Measurements from ENCODE around the gene SLC52A1.
"Not testable (repeated sequence)": the region's sequence is repeated elsewhere in the genome, so short reads cannot be mapped to it uniquely, and the experiment has no call there.

The SLC52A1 gene

DNA sequence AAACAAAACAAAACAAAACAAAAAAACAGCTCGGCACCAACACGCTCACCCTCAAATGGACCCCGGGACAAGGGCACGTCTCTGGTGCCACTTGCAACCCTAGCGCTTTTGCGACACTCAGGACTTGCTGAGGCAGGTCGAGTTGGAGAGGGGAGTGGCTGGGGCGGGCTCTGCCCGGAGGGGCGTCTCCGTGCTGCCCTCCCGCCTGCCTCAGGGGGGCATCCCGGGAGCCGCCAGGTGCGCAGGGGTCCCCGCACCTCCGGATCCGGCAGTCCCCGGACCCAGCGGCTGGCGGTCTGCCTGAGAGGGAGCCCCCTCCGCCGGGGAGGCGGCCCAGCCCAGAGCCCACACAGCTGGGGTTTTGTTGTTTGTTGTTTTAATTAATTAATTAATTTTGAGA lies at the start of gene SLC52A1:
Gene SLC52A1 (minus strand): TSS at position 112 of the 400 bp plus-strand sequence. CDS start 820 bp downstream, outside the sequence.
- DNase-seq (ENCODE audit: low read depth), result no peak

DNA sequence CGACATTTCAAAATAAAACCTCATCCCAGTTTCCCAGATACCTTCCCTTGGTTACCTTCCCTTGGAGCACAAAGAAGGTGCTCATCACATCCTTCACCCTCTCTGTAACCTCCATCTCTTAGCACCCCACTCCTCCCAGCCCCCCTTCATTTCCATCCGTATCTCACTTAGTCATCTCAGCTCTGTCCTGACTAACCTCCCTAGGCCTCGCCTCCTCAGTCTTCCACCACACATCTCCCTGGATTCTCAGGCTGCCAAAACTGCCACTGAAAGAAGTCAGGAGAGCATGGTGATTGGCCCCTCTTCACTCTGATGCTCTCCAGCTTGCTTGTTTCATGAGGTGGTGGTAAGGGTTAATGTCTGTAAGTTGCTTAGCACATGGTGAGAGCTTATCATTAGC lies 45.4 kb upstream of the SLC52A1 start:
- DNase-seq (ENCODE audit: low read depth), result no peak

DNA sequence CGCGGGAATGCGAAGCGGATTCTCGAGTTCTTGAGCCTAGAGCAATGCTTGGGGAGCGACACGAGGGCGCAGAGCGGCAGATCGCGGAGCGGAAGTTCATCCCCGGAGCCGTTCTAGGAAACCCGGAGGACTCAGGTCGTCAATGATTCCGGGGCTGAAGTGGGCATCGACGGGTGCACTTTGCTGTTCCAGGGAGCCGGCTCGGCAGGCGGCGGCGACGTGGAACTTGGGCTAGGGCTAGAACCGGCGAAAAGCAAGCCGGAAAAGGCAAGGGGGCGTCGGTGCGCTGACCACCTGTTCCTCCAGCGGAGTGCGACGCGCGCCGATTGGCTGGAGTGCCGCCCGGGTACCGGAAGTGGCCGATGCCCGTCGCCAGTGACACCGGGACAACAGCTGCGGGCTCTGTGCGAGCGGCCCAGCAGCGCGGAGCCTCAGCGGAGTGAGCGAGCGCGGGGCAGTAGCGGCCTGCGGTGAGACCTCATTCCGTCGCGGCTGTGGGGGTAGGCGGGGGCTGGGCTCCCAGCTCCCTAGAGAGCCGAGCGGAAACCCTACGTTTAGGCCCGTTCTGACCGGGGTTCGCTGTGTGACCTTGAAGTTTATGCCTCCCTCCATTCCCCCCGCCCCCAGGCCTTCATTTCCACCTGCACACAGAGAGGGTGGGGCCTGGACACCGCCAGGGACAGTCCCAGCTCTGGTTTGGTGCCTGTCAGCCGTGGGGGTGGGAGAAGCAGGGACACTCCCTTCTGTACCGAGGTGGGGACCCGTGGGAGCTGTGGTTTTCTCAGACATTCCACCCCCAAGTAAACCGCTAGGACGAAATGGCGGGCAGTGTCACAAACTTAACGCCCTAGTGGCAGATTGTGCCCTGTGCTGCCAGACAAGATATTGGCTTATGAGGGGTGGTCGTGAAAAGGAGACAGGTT lies 43.1 kb upstream of the SLC52A1 start, which contains the start of gene ZFP3:
Gene ZFP3 (plus strand): TSS at position 362 of the 923 bp plus-strand sequence. CDS start 13,038 bp downstream, outside the sequence.
- no peak for DNase-seq (ENCODE audit: low read depth)

DNA sequence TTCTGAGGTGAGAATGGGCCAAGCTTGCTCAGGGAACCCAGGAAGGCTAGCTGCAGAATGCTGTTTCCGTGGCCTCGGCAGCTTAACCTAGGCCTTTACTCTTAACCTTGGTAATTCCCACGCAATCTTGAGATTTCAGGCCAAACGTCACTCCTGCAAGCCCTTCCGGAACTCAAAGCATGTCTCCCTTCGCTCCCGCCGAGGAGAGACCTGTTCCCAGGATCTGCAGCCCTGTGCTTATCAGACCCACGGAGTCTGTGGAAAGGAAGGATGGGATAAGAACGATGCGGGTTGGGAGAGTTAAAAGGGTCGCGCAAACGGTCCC lies 42.5 kb upstream of the SLC52A1 start:
- DNase-seq (ENCODE audit: low read depth), result no peak

DNA sequence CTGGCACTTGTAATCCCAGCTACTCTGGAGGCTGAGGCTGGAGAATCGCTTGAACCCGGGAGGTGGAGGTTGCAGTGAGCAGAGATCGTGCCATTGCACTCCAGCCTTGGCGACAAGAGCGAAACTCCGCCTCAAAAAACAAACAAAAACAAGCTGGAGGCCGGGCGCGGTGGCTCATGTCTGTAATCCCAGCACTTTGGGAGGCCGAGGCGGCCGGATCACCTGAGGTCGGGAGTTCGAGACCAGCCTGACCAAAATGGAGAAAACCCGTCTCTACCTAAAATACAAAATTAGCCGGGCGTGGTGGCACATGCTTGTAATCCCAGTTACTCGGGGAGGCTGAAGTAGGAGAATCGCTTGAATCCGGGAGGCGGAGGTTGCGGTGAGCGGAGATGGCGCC lies 42.0 kb upstream of the SLC52A1 start:
- DNase-seq (ENCODE audit: low read depth), result not testable (repeated sequence)

DNA sequence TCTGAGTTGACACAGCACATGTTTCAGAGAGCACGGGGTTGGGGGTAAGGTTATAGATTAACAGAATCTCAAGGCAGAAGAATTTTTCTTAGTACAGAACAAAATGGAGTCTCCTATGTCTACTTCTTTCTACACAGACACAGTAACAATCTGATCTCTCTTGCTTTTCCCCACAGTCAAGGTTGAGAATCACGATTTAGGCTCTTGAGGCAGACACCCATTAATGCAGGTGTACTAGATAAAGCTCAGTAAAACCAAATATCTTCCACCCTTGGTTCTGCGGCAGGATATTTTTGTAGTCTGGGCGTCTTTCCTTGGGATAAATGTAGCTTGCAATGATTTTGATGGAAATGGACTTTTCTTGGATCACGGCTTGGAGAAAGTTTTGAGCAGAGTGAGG lies 40.2 kb upstream of the SLC52A1 start:
- not testable (repeated sequence) for DNase-seq (ENCODE audit: low read depth)

DNA sequence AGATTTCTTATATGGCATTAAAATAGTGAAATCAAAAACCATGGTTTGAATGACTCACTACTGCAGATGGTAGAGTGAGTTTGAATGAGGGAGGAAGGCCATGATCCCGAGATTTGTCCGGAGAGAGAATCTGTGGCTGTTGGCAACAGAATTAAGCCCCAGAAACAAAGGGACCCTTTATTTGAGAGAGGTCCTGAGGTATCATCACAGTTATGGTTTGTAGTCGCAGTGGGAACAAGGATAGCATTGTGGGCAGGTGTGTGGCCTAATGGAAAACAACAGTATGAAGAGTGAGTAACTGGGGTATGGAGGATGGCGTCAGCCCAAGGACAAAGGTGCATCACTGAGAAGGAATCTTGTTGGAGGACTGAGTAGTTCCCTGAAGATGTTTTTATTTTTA lies 34.5 kb upstream of the SLC52A1 start:
- no peak for DNase-seq (ENCODE audit: low read depth)

DNA sequence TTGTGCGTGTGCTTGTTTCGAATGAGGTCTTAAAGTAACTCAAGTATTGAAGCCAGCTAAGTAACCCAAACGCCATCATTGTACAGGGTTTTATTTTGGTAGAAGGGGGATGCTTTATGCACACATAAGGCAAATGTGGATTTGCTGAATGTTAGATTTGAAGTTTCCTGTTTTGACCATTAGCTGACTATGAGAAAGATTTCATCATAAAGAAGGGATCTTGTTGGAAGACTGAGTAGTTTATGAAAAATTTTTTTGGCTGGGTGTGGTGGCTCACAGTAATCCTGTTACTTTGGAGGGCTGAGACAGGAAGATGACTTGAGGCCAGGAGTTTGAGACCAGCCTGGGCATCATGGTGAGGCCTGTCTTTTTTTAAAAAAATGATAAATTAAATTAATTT lies 33.0 kb upstream of the SLC52A1 start:
- DNase-seq (ENCODE audit: low read depth), result no peak

DNA sequence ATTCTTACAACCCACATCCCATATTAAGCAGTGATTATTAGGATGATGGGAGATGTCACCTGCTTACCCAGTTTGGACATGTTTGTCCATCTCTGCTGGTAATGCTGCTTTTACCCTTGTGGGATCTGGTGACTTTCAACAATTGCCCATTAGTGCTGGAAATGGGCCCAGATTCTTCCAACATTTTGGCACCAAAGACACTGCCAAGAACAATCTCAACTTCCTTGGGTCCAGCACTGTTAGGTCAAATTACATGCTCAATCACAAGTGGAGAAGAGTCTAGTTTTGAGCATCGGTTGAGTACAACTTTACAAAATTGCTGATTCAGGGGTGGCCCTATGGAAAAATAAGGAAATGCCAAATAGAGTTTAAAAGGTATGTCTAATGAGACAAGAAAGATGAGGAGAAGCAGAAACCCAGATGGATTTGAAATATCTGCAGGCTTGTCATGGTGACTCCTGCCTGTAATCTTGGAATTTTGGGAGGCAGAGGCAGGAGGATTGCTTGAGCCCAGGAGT lies 30.1 kb upstream of the SLC52A1 start:
- no peak for DNase-seq (ENCODE audit: low read depth)

DNA sequence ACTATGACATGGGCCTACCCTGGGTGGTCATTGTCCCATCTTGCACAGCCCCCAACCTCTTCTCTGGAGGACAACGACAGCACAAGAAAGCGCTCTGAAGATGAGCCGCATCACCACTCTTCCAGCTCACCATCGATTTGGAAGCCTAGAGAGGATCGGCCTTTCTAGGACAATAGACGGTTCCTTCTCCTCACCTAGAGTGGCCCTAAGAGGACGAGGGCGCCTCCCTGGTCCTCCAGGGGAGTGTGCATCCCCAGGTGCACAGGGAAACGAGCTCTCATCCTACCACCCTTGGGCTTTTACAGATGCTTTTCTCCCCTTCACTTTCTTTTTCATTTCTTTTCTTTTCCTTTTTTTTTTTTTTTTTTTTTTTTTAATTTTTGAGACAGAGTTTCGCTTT lies 20.3 kb upstream of the SLC52A1 start:
- no peak for DNase-seq (ENCODE audit: low read depth)

DNA sequence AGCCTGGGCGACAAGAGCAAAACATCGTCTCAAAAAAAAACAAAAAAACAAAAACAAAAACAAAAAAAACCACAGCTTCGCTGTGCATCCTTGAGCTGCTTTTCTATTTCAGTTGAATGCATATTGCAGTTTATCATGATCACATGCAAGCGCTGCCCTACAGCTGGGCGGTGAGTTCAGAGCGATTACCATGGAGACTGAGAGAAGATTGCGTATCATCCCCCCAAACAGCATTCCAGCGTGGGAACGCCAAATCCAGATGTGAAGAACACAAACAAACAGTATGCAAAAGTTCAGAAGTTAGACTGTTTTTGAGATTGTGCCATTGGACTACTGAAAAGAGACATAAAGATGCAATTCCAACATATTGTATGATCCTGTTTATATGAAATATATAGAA lies 15.1 kb upstream of the SLC52A1 start:
- no peak for DNase-seq (ENCODE audit: low read depth)

DNA sequence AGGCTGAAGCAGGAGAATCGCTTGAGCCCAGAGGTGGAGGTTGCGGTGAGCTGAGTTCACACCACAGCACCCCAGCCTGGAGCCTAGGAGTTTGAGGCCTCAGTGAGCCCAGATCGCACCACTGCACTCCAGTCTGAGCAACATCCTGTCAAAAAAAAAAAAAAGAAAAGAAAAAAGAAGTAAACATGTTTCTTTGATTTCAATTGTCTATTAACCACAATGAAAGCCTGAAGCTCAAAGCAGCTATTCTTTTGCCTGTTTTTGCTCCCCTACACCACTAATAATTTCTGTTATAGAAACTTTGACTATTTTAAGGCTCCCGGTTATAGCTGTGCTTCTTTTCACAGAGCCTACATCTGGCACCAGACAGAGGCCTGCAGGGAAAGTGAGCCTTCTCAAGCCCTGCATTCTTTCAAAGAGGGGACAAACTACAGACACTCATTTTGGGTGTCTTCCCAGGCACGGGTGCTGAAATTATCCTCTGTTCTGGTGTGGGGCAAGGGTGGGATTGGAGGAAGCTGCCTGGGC lies 14.2 kb upstream of the SLC52A1 start:
- no peak for DNase-seq (ENCODE audit: low read depth)

DNA sequence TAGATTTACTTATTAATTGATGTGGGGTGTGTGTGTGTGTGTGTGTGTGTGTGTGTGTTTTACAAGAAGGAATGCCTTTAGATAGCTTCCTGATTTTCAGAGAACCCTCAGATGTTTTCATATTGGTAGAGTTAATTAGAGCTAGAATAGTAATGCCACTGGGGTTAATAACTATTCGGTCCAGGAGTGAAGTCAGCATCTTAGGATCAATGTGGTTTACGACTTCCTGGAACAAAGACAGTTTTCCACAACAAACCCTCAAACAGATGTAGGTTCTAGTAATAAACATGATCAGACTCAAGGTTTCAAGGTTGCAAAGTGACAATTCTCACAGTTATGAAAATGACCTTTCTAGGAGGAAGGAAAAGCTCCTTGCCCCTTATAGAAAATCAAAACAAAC lies 12.2 kb upstream of the SLC52A1 start:
- no peak for DNase-seq (ENCODE audit: low read depth)

DNA sequence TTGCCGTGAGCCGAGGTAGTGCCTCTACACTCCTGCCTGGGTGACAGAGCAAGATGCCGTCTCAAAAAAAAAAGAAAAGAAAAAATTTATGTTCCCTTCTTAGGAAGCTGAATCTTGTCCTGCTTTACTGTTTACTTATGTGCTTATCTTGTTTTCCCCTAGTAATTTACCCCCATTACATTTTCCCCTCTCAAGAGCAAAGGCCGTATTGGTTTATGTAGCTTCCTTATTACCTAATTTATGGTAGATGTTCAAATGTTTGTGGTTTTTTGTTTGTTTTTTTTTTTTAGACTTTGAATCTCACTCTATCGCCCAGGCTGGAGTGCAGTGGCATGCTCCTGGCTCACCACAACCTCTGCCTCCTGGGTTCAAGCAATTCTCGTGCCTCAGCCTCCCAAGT lies 10.3 kb upstream of the SLC52A1 start:
- DNase-seq (ENCODE audit: low read depth), result no peak

DNA sequence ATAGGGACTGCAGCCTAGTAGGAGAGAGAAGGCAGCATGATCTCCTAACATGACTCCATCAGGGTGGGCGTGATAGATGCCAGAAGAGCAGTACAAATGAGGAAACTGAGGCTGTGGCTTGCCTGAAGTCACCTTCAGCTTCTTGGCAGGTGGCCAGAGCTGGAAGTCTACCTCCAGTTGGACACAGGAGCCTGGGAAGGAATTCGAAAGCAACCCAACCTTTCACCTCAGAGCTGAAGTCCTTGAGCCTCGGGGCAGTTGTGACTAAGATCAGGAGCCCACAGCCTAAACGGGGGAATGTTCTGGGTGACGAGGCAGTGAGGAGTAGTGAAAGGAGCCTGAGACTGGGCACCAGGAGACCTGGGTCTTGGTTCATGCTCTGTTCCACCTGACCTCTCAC lies 9.4 kb upstream of the SLC52A1 start:
- DNase-seq (ENCODE audit: low read depth), result no peak

DNA sequence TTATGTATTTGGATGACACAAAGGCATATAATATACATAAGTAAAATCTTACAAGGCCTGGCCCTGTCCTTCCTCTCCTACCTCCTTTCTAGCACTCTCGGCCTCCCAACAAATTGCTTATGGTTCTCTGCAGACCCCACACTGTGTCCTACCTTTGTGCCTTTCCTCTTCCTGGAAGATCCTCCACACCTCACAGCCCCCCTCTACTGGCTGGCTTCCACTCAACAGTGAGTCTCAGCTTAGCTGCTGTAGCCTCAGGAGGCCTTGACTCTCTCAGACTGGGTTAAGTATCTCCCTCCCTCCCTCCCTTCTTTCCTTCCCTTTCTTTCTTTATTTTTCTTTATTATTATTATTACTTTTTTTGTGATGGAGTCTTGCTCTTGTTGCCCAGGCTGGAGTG lies 8.3 kb upstream of the SLC52A1 start:
- no peak for DNase-seq (ENCODE audit: low read depth)

DNA sequence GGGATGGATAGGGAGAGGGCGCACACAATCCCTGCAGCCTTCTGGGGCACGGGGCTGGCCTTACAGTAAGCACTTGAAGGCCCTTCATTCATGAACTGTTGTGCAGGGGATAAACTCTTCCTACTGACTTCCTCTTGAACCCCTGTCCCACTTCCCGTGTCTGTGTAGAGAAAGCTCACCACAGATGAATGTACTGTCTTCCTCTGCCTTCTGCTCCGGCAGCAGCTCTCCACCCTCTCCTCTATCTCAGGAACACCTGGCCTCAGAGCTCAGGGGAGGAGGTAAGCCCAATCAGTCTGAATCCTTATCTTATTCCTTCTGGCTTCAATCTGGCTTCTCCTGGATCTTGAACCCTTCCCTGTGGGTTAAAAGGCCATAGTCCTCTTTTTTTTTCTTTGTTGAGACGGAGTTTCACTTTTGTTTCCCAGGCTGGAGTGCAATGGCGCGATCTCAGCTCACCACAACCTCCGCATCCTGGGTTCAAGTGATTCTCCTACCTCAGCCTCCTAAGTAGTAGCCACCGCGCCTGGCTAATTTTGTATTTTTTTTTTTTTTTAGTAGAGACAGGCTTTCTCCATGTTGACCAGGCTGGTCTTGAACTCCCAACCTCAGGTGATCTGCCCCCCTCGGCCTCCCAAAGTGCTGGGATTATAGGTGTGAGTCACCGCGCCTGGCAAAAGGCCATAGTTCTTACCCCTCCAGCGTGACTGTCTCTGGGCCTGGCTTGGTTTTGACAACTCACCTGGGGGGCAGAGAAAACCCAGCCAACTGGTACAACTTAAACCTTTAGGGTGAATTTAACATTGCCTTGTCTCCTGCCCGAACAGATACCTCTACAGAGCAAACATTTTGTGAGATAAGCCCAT lies 7.2 kb upstream of the SLC52A1 start:
- no peak for DNase-seq (ENCODE audit: low read depth)

DNA sequence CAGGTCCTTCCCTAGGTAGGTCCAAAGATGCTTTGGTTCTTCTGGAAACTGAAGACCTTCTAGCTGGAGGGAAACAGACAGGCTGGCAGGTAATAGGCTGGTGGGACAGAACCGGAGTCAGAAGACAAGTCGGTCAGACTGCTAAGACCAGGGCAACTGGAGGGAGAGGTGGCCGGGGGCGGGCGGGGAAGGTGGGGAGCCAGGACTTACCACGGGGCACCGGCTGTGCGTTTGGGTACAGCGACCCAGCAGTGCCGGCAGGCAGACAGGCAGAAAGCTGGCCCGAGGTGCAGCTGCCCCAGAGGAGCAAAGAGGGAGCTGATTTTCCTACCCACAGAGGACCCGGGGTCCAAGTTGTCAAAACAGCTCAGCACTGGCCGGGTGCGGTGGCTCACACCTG lies 575 bp downstream of the SLC52A1 start:
- no peak for DNase-seq (ENCODE audit: low read depth)

DNA sequence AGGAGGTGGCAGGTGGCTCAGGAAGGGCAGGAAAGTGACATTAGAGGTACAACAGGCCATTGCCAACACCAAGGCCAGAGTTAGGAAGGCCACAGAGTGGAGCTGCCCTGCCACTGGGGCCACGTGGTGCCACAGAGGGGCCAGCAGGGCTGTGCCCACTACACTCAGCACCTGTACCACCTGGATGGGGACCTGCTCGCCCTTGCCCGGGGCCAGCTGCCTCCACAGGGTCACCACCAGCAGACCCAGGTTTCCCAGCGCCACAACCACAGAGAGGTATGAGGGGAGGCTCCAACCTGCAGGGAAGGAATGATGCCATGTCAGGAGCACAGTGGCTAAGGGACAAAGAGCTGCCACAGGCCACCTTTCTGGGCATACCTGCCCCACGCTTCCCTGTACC lies 1.2 kb downstream of the SLC52A1 start:
- DNase-seq (ENCODE audit: low read depth), result no peak

DNA sequence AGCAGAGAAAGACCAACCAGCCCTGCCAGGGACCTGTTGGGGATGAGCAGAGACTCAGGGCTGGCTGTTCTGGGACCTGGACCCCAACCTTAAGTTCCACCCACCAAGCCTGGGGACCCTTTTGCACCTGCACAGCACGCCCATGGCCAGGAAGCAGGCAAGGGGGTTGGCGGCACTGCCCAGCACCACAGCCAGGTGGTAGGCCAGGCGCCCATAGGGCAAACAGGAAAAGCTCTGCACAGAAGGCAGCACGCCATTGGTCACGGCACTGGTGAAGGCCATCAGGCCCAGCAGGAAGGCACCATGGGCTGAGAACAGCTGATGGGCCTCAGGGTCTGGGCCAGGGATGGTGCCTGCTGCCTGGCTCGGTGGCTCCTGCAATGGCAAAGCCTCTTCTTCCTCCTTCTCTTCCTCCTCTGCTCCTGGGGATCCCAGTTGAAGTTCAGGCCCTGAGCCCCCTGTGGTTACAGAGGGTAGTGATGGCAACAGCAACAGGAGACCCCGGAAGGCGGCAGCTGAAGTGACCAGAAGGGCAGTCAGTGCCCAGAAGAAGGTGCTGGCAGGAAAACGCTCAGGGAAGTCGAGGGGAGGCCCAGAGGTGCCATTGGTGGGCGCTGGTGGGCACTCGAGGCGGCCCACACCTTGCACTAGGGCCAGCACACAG lies 1.7 kb downstream of the SLC52A1 start:
- no peak for DNase-seq (ENCODE audit: low read depth)

DNA sequence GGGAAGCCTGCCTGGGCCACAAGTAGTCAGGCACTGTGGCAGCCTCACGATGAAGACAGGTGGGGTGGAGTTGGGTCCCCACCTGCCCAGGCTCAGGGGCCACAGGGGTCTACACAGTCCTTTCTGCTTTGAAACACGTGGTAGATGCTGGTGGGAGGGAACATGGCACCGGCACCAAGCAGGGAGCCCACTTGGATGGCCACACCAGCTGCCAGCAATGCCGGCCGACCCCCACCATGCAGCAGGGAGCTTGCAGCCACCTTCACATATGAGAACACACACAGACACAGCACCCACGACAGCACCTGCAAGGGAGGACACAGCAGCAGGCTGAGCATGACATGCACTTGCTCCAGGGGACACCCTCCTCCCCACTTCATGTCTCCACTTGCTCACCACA lies 2.4 kb downstream of the SLC52A1 start:
- DNase-seq (ENCODE audit: low read depth), result no peak
